Measurements from ENCODE around the gene CFAP141.
A peak's percentile ranks its signal among the peaks of the same experiment; 100 is the strongest.
"Not testable (repeated sequence)": the region's sequence is repeated elsewhere in the genome, so short reads cannot be mapped to it uniquely, and the experiment has no call there.

Gene CFAP141

GRCh38 chr1:154207262-154207661 lies 1.1 kb upstream of the CFAP141 start:
- DNase-seq, result no peak

GRCh38 chr1:154205778-154206177 lies 355 bp downstream of the CFAP141 start:
- not testable (repeated sequence) for DNase-seq

GRCh38 chr1:154199563-154199879 lies 6.6 kb downstream of the CFAP141 start:
- DNase-seq, result no peak

- peak; percentile 53 for DNase-seq
These were observed 7.2 kb downstream of the CFAP141 start for GRCh38 chr1:154198756-154199562.

GRCh38 chr1:154193821-154194220 lies 12.3 kb downstream of the CFAP141 start:
- peak; percentile 21 for DNase-seq

GRCh38 chr1:154192476-154192875 lies 13.7 kb downstream of the CFAP141 start:
- no peak for DNase-seq

- DNase-seq, result no peak
These were observed 14.1 kb downstream of the CFAP141 start, which contains the start of gene TPM3 for GRCh38 chr1:154191990-154192461. TPM3 (minus strand) TSS chr1:154192100; CDS start chr1:154192018, 82 bp downstream.

GRCh38 chr1:154190550-154190949 lies 15.6 kb downstream of the CFAP141 start:
- DNase-seq, result no peak

GRCh38 chr1:154186852-154187501 lies 19.2 kb downstream of the CFAP141 start:
- DNase-seq, result peak; percentile 45

GRCh38 chr1:154186177-154186576 lies 20.0 kb downstream of the CFAP141 start:
- DNase-seq, result peak; percentile 90

- peak; percentile 100 for DNase-seq
These were observed 22.9 kb downstream of the CFAP141 start for GRCh38 chr1:154183046-154183915.

GRCh38 chr1:154182344-154183045 lies 23.6 kb downstream of the CFAP141 start:
- peak; percentile 74 for DNase-seq

GRCh38 chr1:154181944-154182343 lies 24.2 kb downstream of the CFAP141 start:
- DNase-seq, result no peak

- DNase-seq, result no peak
These were observed 26.0 kb downstream of the CFAP141 start for GRCh38 chr1:154179946-154180687.

- DNase-seq, result no peak
These were observed 27.0 kb downstream of the CFAP141 start for GRCh38 chr1:154178911-154179811.

- no peak for DNase-seq
These were observed 28.1 kb downstream of the CFAP141 start for GRCh38 chr1:154178013-154178412.

- no peak for DNase-seq
These were observed 29.8 kb downstream of the CFAP141 start for GRCh38 chr1:154176337-154176736.

GRCh38 chr1:154174654-154175053 lies 31.5 kb downstream of the CFAP141 start:
- no peak for DNase-seq

- DNase-seq, result no peak
These were observed 34.3 kb downstream of the CFAP141 start for GRCh38 chr1:154171880-154172279.

- no peak for DNase-seq
These were observed 34.9 kb downstream of the CFAP141 start for GRCh38 chr1:154171223-154171583.
